Activated CD8-positive, alpha-beta memory T cell treated with anti-CD3 and anti-CD28 coated beads for 36 hours (primary cell): ENCODE data around the gene ATP1B3. TPM values are rescaled to one million over a fixed set of nuclear protein-coding genes. Genes with fewer than 3 reads are reported as not detected.
"Not testable (repeated sequence)": the region's sequence is repeated elsewhere in the genome, so short reads cannot be mapped to it uniquely, and the experiment has no call there.

Source experiments
- CTCF ChIA-PET: fragments of 350-600 bp; sonication (Branson Sonifier 250); formaldehyde crosslinking; loops from one replicate; lab custom pipeline; 2021; ENCODE audit warnings: antibody characterized with exemption; lab: Charles Lee
- POLR2A ChIA-PET: fragments of 350-600 bp; sonication (Branson Sonifier 250); formaldehyde crosslinking; loops from one replicate; lab custom pipeline; 2021; ENCODE audit warnings: antibody characterized with exemption; lab: Charles Lee
- total RNA-seq, 2 experiments: library from RNA; stranded (reverse); gene quantifications; one replicate each; pipeline ENCODE4 v1.2.3, GENCODE V29; 2021

Gene ATP1B3
- total RNA-seq, 2 experiments from 2014 or later = 226 to 235 TPM

DNA sequence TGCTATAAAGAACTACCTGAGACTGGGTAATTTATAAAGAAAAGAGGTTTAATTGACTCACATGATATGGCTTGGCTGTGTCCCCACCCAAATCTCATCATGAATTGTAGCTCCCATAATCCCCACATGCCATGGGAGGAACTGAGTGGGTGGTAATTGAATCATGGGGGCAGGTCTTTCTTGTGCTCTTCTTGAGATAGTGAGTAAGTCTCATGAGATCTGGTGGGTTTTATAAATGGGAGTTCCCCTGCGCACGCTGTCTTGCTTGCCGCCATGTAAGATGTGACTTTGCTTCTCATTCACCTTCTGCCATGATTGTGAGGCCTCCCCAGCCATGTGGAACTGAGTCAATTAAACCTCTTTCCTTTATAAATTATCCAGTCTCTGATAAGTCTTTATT is 12.1 kb downstream of the ATP1B3 start:
- CTCF ChIA-PET, POLR2A ChIA-PET: not testable (repeated sequence)

DNA sequence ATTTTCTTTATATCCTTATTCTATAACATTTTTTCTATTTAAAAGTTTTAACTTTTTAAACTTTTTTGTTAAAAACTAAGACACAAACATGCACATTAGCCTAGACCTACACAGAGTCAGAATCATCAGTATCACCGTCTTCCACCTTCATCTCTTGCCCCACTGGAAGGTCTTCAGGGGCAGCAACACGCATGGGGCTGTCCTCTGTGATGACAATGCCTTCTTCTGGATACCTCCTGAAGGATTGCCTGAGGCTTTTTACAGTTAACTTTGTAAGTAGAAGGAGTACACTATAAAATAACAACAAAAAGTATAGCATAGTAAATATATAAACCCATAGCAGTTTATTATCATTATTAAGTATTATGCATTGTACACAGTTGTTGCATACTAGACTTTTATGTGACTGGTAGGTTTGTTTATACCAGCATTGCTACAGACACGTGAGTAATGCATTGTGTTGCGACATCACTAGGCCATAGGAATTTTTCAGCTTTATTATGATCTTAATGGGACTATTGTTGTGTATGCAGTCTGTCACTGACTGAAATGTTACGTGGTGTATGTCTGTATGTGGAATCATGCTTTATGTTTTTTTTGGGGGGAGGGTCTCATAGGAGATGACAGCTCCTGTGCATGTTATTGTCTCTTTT is 18.2 kb downstream of the ATP1B3 start:
- CTCF ChIA-PET = interaction anchor here (1.9 kb wide), 1 partner anchor 18 kb away, joined by 9 read pairs; no protein-coding TSS in a partner anchor
- POLR2A ChIA-PET = interaction anchor here (0.6 to 0.7 kb wide), 2 partner anchors 12 to 230 kb away, joined by 3 read pairs; no protein-coding TSS in a partner anchor

DNA sequence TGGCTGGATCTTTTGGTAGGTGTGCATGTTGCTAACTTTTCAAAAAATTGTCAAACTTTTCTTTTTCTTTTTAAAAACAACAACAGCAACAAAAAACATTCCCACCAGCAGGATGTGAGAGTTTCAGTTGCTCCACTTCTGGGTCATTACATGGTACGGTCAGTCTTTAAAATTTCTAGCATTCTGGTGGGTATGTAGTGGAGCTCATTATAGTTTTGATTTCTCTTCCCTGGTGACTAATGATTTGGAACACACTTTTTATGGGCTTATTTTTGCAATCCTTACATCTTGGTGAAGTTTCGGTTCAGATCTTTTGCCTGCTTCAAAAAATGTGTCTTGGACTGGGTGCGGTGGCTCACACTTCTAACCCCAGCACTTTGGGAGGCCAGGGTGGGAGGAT is 19.3 kb downstream of the ATP1B3 start:
- POLR2A ChIA-PET = interaction anchor here (0.7 kb wide), 1 partner anchor 13 kb away, joined by 3 read pairs; no protein-coding TSS in a partner anchor
- CTCF ChIA-PET = no interaction called here

DNA sequence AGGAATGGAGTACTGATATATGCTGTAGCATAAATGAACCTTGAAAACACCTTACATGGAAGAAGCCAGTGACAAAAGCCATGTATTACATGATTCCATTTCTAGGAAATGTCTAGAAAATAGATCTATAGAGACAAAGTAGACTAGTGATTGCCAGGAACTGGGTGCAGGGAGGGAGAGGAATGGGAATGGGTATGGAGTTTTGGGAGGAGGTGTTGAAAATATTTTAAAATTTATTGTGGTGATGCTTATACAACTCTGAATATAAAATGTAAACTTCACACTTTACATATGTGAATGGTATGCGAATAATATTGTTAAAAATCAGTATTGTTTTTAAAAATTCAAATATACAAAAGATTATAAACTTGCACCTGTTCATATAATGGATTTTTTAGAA is 22.5 kb downstream of the ATP1B3 start:
- ChIA-PET CTCF (no interaction called here), POLR2A (no interaction called here)

DNA sequence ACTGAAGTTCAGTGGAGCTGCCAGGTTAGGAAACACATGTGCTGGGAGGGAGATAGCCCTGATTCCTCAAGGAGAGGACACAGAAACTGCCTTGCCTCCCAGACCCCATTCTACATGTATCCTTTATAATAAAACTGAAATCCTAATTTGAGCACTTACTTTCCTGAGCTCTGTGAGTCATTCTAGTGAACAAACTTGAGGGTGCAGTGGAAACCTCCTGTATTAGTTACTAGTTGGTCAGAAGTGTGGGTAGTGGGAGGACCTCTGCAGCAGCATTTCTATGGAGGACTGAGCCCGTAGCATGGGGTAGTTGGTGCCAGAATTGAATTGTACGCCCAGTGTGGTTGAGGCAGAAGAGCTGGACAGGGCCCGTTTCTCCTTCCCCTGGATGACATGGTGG is 23.9 kb downstream of the ATP1B3 start:
- POLR2A ChIA-PET = interaction anchor here (0.9 kb wide), 1 partner anchor 23 kb away, joined by 3 read pairs; no protein-coding TSS in a partner anchor
- CTCF ChIA-PET = interaction anchor here (1.2 kb wide), 1 partner anchor 13 kb away, joined by 4 read pairs; no protein-coding TSS in a partner anchor

DNA sequence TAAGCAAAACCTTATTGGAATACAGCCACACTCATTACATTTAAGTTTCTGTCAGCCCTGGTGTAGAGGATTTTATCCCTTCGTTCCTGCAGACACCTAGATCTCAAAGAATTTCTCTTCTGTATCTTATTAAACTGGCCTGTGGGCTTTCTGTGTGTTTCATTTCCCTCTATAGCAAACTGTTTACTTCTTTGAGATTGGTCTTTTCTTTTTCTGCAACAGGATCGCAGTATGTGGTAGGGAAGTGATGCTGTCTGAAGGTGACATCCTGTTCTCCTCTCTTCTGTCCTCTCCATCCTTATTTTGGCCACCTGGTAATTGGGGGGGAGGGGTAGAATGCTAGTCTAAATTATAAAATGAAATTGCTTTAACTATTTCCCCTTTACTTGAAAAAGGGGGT is 25.5 kb downstream of the ATP1B3 start:
- CTCF ChIA-PET = no interaction called here
- POLR2A ChIA-PET = interaction anchor here (1.1 kb wide), 1 partner anchor 24 kb away, joined by 4 read pairs; no protein-coding TSS in a partner anchor

DNA sequence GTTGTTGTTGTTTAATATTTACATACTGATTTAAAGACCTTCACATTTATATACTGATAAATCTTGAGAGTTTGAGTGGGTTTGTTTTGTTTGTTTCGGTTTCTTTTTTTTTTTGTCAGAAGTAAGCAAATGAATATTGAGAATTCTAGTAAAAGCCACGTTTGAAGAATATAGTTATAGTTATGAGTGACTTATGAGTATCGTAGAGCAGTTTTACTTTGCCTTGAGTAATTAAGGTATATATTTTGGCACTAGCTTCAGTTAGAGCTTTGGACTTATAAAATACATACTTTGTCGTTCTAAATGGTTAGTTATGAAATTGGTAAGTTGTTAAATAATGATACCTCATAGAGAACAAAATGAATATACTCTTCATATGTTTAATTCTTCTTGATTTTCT is 27.8 kb downstream of the ATP1B3 start:
- ChIA-PET CTCF (interaction anchor here (0.6 to 2.2 kb wide), 6 partner anchors 9 to 259 kb away, joined by 3 to 7 read pairs (median 4); partner anchors contain the start of gene RNF7), POLR2A (interaction anchor here (0.8 to 0.9 kb wide), 2 partner anchors 107 to 415 kb away, joined by 3 to 15 read pairs; no protein-coding TSS in a partner anchor)

DNA sequence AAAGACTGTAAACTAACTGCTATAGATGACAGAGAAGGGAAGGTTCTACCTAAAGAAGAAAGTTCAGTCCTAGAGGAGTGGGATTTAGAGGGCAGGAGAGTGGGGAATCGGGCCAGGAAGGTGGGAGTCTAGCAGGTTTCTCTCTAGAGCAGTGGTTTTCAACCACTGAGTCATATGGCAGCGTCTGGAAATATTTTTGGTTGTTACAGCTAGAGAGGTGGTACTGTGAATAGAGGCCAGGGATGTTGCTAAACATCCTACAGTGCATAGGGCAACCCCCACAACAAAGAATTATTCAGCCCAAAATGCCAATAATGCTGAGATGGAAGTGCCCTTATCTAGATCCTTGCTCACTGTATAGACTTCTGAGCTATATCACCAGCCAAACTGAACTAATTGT is 28.7 kb downstream of the ATP1B3 start:
- CTCF ChIA-PET = interaction anchor here (0.6 to 2.2 kb wide), 3 partner anchors 8 to 43 kb away, joined by 3 to 7 read pairs (median 3); no protein-coding TSS in a partner anchor
- POLR2A ChIA-PET = interaction anchor here (0.5 kb wide), 1 partner anchor 165 kb away, joined by 3 read pairs; no protein-coding TSS in a partner anchor

DNA sequence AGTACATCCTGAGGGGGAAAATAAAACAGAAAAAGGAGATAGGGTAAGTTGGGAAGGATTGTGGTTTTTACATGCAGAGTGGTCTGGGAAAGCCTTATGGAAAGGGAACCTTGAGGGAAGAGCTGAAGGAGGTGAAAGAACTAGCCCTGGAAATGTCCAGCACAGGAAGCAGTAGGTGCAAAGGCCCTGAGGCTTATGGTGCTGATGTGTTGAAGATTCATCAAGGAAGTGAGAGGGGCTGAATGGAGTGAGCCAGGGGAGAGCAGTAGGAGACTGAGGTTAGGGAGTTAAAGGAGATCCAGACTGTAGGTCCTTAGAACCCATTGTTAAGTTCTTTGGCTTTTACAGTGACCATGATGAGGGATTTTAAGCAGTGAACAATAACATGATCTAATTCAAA is 33.0 kb downstream of the ATP1B3 start:
- POLR2A ChIA-PET = no interaction called here
- CTCF ChIA-PET = no interaction called here

DNA sequence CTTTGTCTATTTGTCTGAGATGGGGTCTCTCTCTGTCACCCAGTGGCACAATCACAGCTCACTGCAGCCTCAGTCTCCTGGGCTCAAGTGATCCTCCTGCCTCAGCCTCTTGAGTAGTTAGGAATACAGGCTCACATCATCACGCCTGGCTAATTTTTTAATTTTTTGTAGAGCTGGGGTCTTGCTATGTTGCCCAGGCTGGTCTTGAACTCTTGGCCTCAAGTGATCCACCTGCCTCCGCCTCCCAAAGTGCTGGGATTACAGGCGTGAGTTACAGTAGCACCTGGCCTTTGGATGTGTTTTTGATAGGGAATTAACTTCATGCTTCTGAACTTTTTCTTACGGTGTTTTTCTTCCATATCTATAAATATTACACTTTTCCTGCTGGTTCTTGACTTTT is 33.5 kb downstream of the ATP1B3 start:
- POLR2A ChIA-PET, CTCF ChIA-PET: not testable (repeated sequence)

DNA sequence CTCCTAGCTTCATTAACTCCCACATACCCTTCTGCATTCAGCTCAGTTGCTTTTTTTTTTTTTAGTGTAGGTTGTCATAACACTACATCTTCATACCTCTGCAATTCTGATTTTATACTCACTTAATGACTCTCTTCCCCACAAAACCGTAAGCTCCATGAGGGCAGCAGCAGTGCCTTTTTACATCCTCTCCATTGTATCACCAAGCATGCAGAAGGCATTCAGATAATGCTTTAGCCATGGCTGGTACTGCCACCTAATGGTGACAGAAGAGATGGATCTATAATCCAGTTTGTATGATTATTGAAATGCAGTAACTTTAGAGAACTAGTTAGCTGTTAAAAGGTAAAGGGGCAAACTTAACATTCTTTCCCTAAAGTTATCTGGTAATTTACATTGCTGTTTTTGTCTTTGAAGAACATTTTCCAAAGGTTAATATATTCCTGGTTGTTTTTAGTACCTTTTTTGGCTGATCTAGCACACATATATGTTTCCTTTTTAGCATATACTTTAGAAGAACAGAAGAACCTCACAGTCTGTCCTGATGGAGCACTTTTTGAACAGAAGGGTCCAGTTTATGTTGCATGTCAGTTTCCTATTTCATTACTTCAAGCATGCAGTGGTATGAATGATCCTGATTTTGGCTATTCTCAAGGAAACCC is 36.8 kb downstream of the ATP1B3 start:
- ChIA-PET CTCF (interaction anchor here (0.6 to 3.8 kb wide), 9 partner anchors 9 to 545 kb away, joined by 3 to 19 read pairs (median 6); partner anchors contain the start of genes RNF7 and ZBTB38), POLR2A (interaction anchor here (1.2 kb wide), 2 partner anchors 38 to 175 kb away, joined by 3 to 23 read pairs; partner anchors contain the start of gene RNF7)

DNA sequence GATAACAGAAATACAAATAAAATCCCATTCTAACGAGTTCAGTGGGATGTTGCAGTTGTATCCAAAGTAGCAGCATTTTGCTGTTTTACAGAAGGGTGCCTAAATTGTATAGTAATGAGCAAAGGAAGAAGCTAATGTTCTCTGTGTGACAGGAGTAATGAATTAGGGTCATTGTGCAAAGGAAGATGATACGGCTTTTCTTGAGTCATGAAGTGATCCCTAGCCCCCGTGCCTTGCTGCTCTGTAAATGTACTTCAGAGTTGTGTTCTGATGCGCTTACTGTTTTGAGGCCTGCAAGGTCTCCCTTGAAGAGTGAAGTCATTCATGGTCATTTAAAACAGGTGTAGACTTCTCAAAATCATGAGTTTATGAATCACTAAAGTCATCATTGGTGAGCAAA is 37.9 kb downstream of the ATP1B3 start:
- ChIA-PET POLR2A (no interaction called here), CTCF (interaction anchor here (1.8 to 3.8 kb wide), 2 partner anchors 39 to 176 kb away, joined by 12 to 19 read pairs; partner anchors contain the start of gene RNF7)

DNA sequence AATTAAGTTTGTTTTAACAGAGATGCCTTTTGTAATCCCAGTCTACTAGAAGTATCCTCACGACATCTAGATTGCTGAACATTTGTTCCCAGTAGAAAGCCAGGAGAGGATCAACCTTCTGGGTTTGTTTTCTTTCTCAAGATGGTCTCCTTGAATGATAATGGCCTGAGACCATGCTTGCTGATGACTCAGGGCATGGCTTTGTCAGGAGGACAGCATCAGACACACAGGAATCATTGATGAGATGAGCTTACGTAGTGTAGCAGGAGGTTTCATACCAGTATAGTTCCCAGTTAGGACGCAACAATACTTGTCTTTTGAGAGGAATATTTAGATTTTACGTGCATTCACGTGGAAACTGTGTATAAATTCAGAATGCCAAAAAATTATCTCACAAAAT is 38.6 kb downstream of the ATP1B3 start:
- POLR2A ChIA-PET = no interaction called here
- CTCF ChIA-PET = interaction anchor here (3.8 kb wide), 1 partner anchor 176 kb away, joined by 19 read pairs; the partner anchor contains the start of gene RNF7

DNA sequence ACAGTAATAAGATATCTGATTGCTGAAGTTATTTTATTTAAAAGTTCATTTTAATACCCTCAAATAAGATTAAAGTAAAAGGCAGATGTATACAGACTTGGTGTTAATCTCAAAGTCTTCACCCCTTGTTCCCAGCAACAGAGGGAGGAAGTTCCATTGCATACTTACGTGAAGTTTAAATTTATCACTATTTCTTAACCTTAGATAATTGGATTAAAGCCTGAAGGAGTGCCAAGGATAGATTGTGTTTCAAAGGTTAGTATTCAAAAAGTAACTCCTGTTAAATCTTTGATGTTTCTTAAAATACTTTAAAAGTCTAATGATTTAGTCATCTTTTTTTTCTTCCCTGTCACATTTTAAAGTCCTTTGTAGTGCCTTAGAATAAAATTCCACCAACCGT is 39.3 kb downstream of the ATP1B3 start:
- ChIA-PET POLR2A (interaction anchor here (0.6 kb wide), 1 partner anchor 198 kb away, joined by 4 read pairs; no protein-coding TSS in a partner anchor), CTCF (no interaction called here)

DNA sequence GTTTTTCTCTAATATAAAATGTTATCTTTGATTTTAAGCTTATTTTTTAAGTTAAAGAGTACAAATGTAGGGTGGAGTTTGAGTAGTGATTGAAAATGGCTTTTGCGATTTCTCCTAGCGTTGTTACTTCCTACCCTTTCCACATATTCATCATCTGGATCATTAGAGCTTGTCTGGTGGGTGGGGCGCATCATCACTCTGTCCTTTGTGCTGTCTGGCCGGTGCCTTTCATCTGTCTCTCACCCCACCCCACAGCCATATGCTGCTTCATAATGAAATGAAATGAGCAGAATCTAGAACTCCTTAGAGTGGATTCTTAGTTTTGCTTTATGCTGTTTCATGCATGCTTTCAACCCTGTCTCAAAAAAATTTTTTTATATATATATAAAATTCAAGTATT is 44.3 kb downstream of the ATP1B3 start:
- ChIA-PET POLR2A (no interaction called here), CTCF (no interaction called here)

DNA sequence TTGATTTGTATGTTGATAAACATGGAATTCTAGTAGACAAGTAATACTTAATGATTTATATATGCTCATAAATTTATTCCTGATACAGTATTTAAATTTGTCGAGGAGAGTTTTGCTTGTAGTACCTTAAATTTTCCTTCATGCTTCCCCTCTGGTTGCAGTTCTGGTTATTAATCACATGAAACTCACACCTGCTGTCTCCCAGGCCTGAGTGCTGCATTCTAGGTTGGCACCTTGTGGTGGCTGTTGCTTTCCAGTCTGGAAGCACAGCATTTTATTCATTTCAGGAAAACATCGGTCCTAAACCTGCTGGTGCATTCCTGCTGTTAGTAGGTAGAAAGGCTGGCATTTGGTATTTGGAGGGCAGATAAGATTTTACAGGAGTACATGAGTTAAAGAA is 44.9 kb downstream of the ATP1B3 start:
- ChIA-PET CTCF (no interaction called here), POLR2A (no interaction called here)

DNA sequence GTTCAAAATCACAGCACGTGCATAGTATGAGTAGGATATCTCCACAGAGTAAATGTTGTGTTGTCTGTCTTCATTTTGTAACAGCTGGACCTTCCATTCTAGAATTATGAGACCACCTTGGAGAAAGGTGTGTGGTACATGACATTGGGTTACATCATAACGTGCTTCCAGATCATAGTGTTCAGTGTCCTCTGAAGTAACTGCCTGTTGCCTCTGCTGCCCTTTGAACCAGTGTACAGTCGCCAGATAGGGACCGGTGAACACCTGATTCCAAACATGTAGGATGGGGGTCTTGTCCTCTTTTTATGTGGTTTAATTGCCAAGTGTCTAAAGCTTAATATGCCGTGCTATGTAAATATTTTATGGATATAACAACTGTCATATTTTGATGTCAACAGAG is 49.2 kb downstream of the ATP1B3 start:
- CTCF ChIA-PET = not testable (repeated sequence)

DNA sequence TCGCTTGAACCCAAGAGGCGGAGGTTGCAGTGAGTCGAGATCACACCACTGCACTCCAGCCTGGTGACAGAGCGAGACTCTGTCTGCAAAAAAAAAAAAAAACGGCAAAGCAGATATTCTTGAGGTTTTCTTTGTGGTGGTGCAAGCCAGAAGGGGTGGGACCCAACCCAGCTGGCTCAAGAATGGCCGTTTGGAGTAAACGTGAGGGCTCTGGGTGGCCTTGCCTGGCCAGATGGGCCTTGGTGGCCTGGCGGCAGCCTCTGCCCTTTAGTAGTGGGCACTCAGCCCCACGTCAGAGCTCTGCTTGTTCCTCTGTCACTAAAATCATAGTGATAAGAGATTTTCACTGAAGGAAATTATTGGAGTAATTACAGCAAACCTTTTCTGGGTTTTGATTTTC is 50.5 kb downstream of the ATP1B3 start:
- CTCF ChIA-PET = interaction anchor here (0.6 kb wide), 1 partner anchor 438 kb away, joined by 3 read pairs; no protein-coding TSS in a partner anchor

More for the DNA sequence above, 49.2 kb downstream of the ATP1B3 start:
- POLR2A ChIA-PET = not testable (repeated sequence)

DNA sequence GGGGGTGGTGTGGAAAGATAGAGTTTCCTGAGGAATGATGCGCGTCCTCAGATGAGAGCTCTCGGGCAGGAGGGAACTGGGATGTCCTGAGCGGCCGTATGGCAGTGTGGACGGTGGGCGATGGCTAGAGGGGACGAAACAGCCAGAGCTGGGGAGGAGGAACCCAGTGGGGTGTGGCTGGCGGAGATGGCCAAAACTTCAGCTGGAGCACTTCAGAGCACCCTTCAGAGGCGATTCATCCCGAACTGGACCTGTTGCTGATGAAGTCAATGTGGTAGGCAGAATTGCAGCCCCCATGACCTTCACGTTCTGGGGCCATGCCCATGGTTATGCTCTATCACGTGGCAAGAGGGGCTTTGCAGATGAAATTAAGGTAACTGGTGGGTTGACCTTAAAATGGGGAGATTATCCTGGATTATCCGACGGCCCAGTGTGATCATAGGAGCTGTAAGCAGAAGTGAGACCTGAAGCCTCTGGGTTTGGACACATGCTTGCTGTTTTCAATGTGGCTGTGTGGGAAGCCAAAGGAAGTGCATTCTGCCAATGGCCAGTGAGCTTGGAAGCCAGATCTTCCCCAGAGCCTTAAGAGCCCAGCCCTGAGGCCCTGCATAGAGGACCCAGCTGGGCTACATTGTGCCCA is 52.3 kb downstream of the ATP1B3 start:
- ChIA-PET CTCF (interaction anchor here (0.5 to 1.2 kb wide), 2 partner anchors 24 to 173 kb away, joined by 3 read pairs; no protein-coding TSS in a partner anchor), POLR2A (no interaction called here)

More for the DNA sequence above, 50.5 kb downstream of the ATP1B3 start:
- POLR2A ChIA-PET = no interaction called here
